Heart right ventricle (tissue), 16 donors: ENCODE measurements around the gene CCDC90B. TPM values are rescaled to one million over a fixed set of nuclear protein-coding genes. Genes with fewer than 3 reads are reported as not detected.

Source experiments
- ATAC-seq, 8 donors: fragments of 200-7000 bp; cut with Tn5 transposase; one replicate each; pipeline ENCODE4 v1.9.1; 2020; ENCODE audit warnings: mild to moderate bottlenecking in 8 of 8, moderate library complexity in 8 of 8, moderate number of reproducible peaks in 1 of 8
- DNase-seq, 2 donors: peaks; one replicate each; pipeline ENCODE4 v3.0.0-alpha.2; 2020
- H3K27ac ChIP-seq, 10 donors: fragments of 200-600 bp; sonication (generic) in 2 of 10; one replicate each; pipeline versions ENCODE4 v1.5.0 to v1.8.0; 2020 to 2022; ENCODE audit warnings: mild to moderate bottlenecking in 3 of 10
- H3K27me3 ChIP-seq, 7 donors: fragments of 200-600 bp; one replicate each; pipeline ENCODE4 v1.8.0; 2021 to 2022; ENCODE audit warnings: mild to moderate bottlenecking in 2 of 7
- H3K36me3 ChIP-seq, 9 donors: fragments of 200-600 bp; sonication (generic) in 1 of 9; one replicate each; pipeline versions ENCODE4 v1.5.0 to v1.8.0; 2020 to 2022; ENCODE audit warnings: mild to moderate bottlenecking in 2 of 9
- H3K4me1 ChIP-seq, 9 donors: fragments of 200-600 bp; sonication (generic) in 1 of 9; one replicate each; pipeline versions ENCODE4 v1.5.0 to v1.8.0; 2020 to 2022; ENCODE audit warnings: mild to moderate bottlenecking in 4 of 9
- H3K4me3 ChIP-seq, 10 donors: fragments of 200-600 bp; sonication (generic) in 2 of 10; one replicate each; pipeline versions ENCODE4 v1.5.0 to v1.8.0; 2020 to 2022; ENCODE audit warnings: mild to moderate bottlenecking in 7 of 10, moderate library complexity in 2 of 10
- H3K9me3 ChIP-seq, 11 donors: fragments of 200-600 bp in 10 of 11; sonication (generic) in 2 of 11; one replicate each; pipeline versions ENCODE4 v1.5.0 to v1.8.0; 2013 to 2022; ENCODE audit warnings: mild to moderate bottlenecking in 2 of 11, control low read depth in 1 of 11, moderate library complexity in 1 of 11
- CTCF ChIP-seq, 9 donors: fragments of 200-600 bp; sonication (generic) in 2 of 9; IDR thresholded peaks; one replicate each; pipeline versions ENCODE4 v1.5.0 to v1.8.0; 2021 to 2022; ENCODE audit warnings: antibody characterized with exemption in 9 of 9, mild to moderate bottlenecking in 5 of 9, moderate library complexity in 1 of 9
- WGBS, 2 donors: extraction: QIAGEN DNeasy Blood & Tissue Kit; methylation state at CpG; one replicate each; pipeline ENCODE4 v1.1.7; 2013; ENCODE audit warnings: inconsistent platforms in 1 of 2; 5-methylcytosine and 5-hydroxymethylcytosine counted together
- intact Hi-C, 10 donors: fragments of 100-400 bp; cut with DNase I; formaldehyde crosslinking; loops; one replicate each; pipeline versions ENCODE4 v1.11.1 to v1.14.2; 2022
- polyA plus RNA-seq, 2 donors: library from polyadenylated mRNA; stranded (reverse); fragments of 200-250 nt; gene quantifications; one replicate each; pipeline ENCODE4 v1.2.3, GENCODE V29; 2013
- total RNA-seq, 10 donors: library from RNA; stranded (reverse); fragmentation: NEBNext Ultra II Directional in 3 of 10; extraction: Animal tissue kit (Norgen Biotek cat#: 25700) in 3 of 10; gene quantifications; one replicate each; pipeline versions ENCODE4 v1.2.1 to v1.2.4, GENCODE V29; 2021 to 2023
- donor health status: Arrhythmogenic right ventricular cardiomyopathy.
- donor health status: ischemic (EF 13 %, LVEDD 7.1; RV severe dilation, severe dysfunction).
- donor health status: healthy with polysubstance abuse.
- donor health status: DM: no; HTN: yes; CAD: no.
- donor health status: DM: no; HTN: no; CAD: no.
- donor health status: ischemic (EF 25% LVEDD 6.9; RV normal size, moderate dysfunction).
- donor health status: ischemic (EF 25% LVEDD 5.7; RV mildly dilated, moderate dysfunction).
- donor health status: healthy.
- donor health status: DM: yes; HTN: yes; CAD: no.
- donor health status: Ischemic cardiomyopathy.
- donor health status: ischemic (EF 35%, LVEDD 5.7; RV mildly dilated, moderate dysfunction).
- donor health status: nonischemic (EF 11% LVEDD 7.7; RV severe dilation, severe dysfunction).
- donor health status: DM: yes; HTN: yes; CAD: no.
- donor health status: PGD.
- donor health status: ischemic (EF 29% LVEDD 5.4; RV normal size, mild dysfunction).
- donor health status: nonischemic (EF 23%, LVEDD 6.1; RV moderate dilation, normal function).

Gene CCDC90B
- total and polyA plus RNA-seq, 12 donors, result 14.7 to 34.3 (median 27.0) TPM

GRCh38 chr11:83303316-83303715 lies 17.1 kb upstream of the CCDC90B start:
- Histone ChIP-seq H3K27ac (no peak overlapping the region), H3K36me3 (no peaks in the 10 kb centered on the region), H3K4me1 (no peaks in the 10 kb centered on the region), H3K4me3 (no peak overlapping the region), H3K9me3 (no peaks in the 10 kb centered on the region), H3K27me3 (no peaks in the 10 kb centered on the region)
- WGBS, 2 donors, result 23 to 30% methylated on average over 4 of the region's 4 CpGs
- peak in 3 of 8 donors; percentile 41 to 53 (median 51) for ATAC-seq
- no peak for DNase-seq
- TF ChIP-seq CTCF (IDR thresholded peaks at IDR 0.05), result no peak
- intact Hi-C loops, result no loop called here

- 72 to 83% methylated on average over 3 of the region's 3 CpGs for WGBS, 2 donors
- Histone ChIP-seq H3K36me3 (no peaks in the 10 kb centered on the region), H3K27me3 (no peaks in the 10 kb centered on the region), H3K9me3 (no peaks in the 10 kb centered on the region), H3K4me1 (no peaks in the 10 kb centered on the region), H3K4me3 (no peak overlapping the region), H3K27ac (no peak overlapping the region)
- no peak for ATAC-seq
- intact Hi-C loops, result no loop called here
- TF ChIP-seq CTCF (IDR thresholded peaks at IDR 0.05), result no peak
- no peak for DNase-seq
Measured at GRCh38 chr11:83302151-83302550, 16.0 kb upstream of the CCDC90B start.

- DNase-seq (no peak), ATAC-seq (no peak)
- H3K4me3 ChIP-seq, result no peak overlapping the region
- 87 to 92% methylated on average over 6 of the region's 6 CpGs for WGBS, 2 donors
- H3K27ac ChIP-seq, result no peak overlapping the region
- H3K27me3 ChIP-seq, result no peaks in the 10 kb centered on the region
- no peaks in the 10 kb centered on the region for H3K4me1 ChIP-seq
- H3K36me3 ChIP-seq, result no peaks in the 10 kb centered on the region
- intact Hi-C loops, result loop anchor here in 3 of 10 donors (5.0 to 10.0 kb wide), 3 partner anchors 428 to 518 kb away; no protein-coding TSS in a partner anchor
- no peaks in the 10 kb centered on the region for H3K9me3 ChIP-seq
- no peak for TF ChIP-seq CTCF (IDR thresholded peaks at IDR 0.05)
Measured at GRCh38 chr11:83299681-83300080, 13.5 kb upstream of the CCDC90B start.

GRCh38 chr11:83294208-83294607 lies 8.0 kb upstream of the CCDC90B start:
- DNase-seq (no peak), ATAC-seq (no peak)
- no peak for TF ChIP-seq CTCF (IDR thresholded peaks at IDR 0.05)
- no peak overlapping the region for H3K27ac ChIP-seq
- WGBS, 2 donors, result 92 to 97% methylated on average over 4 of the region's 4 CpGs
- no peaks in the 10 kb centered on the region for H3K27me3 ChIP-seq
- H3K4me3 ChIP-seq, result no peak overlapping the region
- no peaks in the 10 kb centered on the region for H3K36me3 ChIP-seq
- peaks cover 0 to 3% (median 0%) of the 10 kb centered on the region in 9 donors for H3K4me1 ChIP-seq
- no peaks in the 10 kb centered on the region for H3K9me3 ChIP-seq
- intact Hi-C loops, result loop anchor here in 8 of 10 donors (2.0 to 10.0 kb wide), 5 partner anchors 428 to 523 kb away; no protein-coding TSS in a partner anchor
